H1 (cell line): ENCODE measurements around the gene HRNR. TPM values are rescaled to one million over a fixed set of nuclear protein-coding genes. Genes with fewer than 3 reads are reported as not detected.

Experiments used
- CTCF ChIA-PET: fragments of 300-600 bp; sonication (Branson Sonifier 250); formaldehyde crosslinking; loops from one replicate; lab custom pipeline; 2021; ENCODE audit not compliant: partially characterized antibody; lab: Charles Lee
- POLR2A ChIA-PET: fragments of 300-600 bp; sonication (Branson Sonifier 250); formaldehyde crosslinking; loops from one replicate; lab custom pipeline; 2021; ENCODE audit warnings: inconsistent platforms; ENCODE audit not compliant: partially characterized antibody; lab: Charles Lee
- DNase-seq, 2 experiments: peaks; one replicate each; pipeline versions ENCODE4 v3.0.0 to v3.0.0-alpha.2; 2010 to 2022; ENCODE audit warnings: low spot score in 2 of 2, low read depth in 1 of 2, mixed read lengths in 1 of 2
- FAIRE-seq: peaks from 2 replicates; lab custom pipeline; 2011; peaks lifted over from hg19 to GRCh38; lab: Jason Lieb, UNC
- H2AFZ ChIP-seq: 2 replicates; pipeline ENCODE4 v1.8.1; 2012; ENCODE audit warnings: low read length, inconsistent platforms
- H2AK5ac ChIP-seq: 2 replicates; pipeline ENCODE4 v1.6.1; 2013; ENCODE audit warnings: low read depth, low read length
- H2BK120ac ChIP-seq: replicated peaks from 2 replicates; pipeline ENCODE3; 2013; ENCODE audit warnings: low read depth, low read length, inconsistent platforms
- H2BK12ac ChIP-seq: 2 replicates; pipeline ENCODE4 v1.6.1; 2013; ENCODE audit warnings: low read depth, low read length
- H2BK15ac ChIP-seq: 2 replicates; pipeline ENCODE4 v1.6.1; 2013; ENCODE audit warnings: low read length
- H2BK20ac ChIP-seq: 2 replicates; pipeline ENCODE4 v1.6.1; 2013; ENCODE audit warnings: low read length
- H2BK5ac ChIP-seq: 2 replicates; pipeline ENCODE4 v1.6.1; 2013; ENCODE audit warnings: low read depth, low read length
- H3K14ac ChIP-seq: 2 replicates; pipeline ENCODE4 v1.6.1; 2013; ENCODE audit warnings: inconsistent platforms; ENCODE audit not compliant: insufficient read length
- H3K18ac ChIP-seq: 2 replicates; pipeline ENCODE4 v1.6.1; 2013; ENCODE audit warnings: low read length; ENCODE audit errors: extremely low read depth
- H3K23ac ChIP-seq: 2 replicates; pipeline ENCODE4 v1.6.1; 2013; ENCODE audit warnings: inconsistent platforms; ENCODE audit not compliant: insufficient read length
- H3K23me2 ChIP-seq: 2 replicates; pipeline ENCODE4 v1.6.1; 2013; ENCODE audit warnings: low read depth, low read length
- H3K27ac ChIP-seq: 2 replicates; pipeline ENCODE4 v1.6.1; 2011; ENCODE audit warnings: low read depth, low read length, inconsistent platforms
- H3K27me3 ChIP-seq, 4 experiments: replicated peaks in 1 of 4; 1 replicate in 1 of 4; 2 replicates in 3 of 4; pipeline versions ENCODE4 v1.6.1 to v1.8.1; 2011 to 2013; ENCODE audit warnings: low read length in 3 of 4, mild to moderate bottlenecking in 3 of 4, inconsistent platforms in 2 of 4, mixed read lengths in 2 of 4, moderate library complexity in 1 of 4; ENCODE audit not compliant: control insufficient read depth in 3 of 4, insufficient read depth in 3 of 4; ENCODE audit errors: extremely low read depth in 1 of 4
- H3K36me3 ChIP-seq, 4 experiments: 2 replicates each; pipeline versions ENCODE4 v1.6.1 to v1.8.1; 2011 to 2013; ENCODE audit warnings: mild to moderate bottlenecking in 4 of 4, low read length in 3 of 4, moderate library complexity in 2 of 4, control low read depth in 1 of 4, inconsistent platforms in 1 of 4; ENCODE audit not compliant: insufficient read depth in 4 of 4, control insufficient read depth in 2 of 4
- H3K4ac ChIP-seq: replicated peaks from 2 replicates; pipeline ENCODE3; 2013; ENCODE audit warnings: low read length, low read depth, mixed read lengths, inconsistent platforms; ENCODE audit not compliant: insufficient read length
- H3K4me1 ChIP-seq, 4 experiments: replicated peaks in 1 of 4; 1 replicate in 1 of 4; 2 replicates in 3 of 4; pipeline versions ENCODE4 v1.6.1 to v1.8.1; 2011 to 2013; ENCODE audit warnings: low read length in 3 of 4, inconsistent platforms in 2 of 4, mixed read lengths in 1 of 4; ENCODE audit not compliant: insufficient read depth in 4 of 4, control insufficient read depth in 3 of 4
- H3K4me2 ChIP-seq, 2 experiments: 2 replicates each; pipeline versions ENCODE4 v1.6.1 to v1.8.1; 2011 to 2013; ENCODE audit warnings: low read depth in 2 of 2, low read length in 2 of 2, control low read depth in 1 of 2, inconsistent platforms in 1 of 2, mild to moderate bottlenecking in 1 of 2; ENCODE audit not compliant: insufficient read depth in 1 of 2
- H3K4me3 ChIP-seq, 4 experiments: fragments of 200-600, 300-600 bp in 1 of 4; sonication (generic), shearing (Covaris generic), sonication (Bioruptor Twin) in 1 of 4; 2 replicates each; pipeline versions ENCODE4 v1.5.1 to v1.8.1; 2011 to 2016; ENCODE audit warnings: low read length in 4 of 4, low read depth in 3 of 4, control low read depth in 2 of 4, inconsistent platforms in 2 of 4, mild to moderate bottlenecking in 2 of 4, mixed read lengths in 1 of 4, moderate library complexity in 1 of 4; ENCODE audit not compliant: insufficient read depth in 2 of 4; ENCODE audit errors: extremely low read depth in 1 of 4
- H3K56ac ChIP-seq: replicated peaks from 2 replicates; pipeline ENCODE3; 2013; ENCODE audit warnings: low read depth, mild to moderate bottlenecking, mixed read lengths, low read length, inconsistent platforms; ENCODE audit not compliant: insufficient read length
- H3K79me1 ChIP-seq: 2 replicates; pipeline ENCODE4 v1.6.1; 2013; ENCODE audit warnings: low read depth, low read length, control low read depth
- H3K79me2 ChIP-seq, 2 experiments: 2 replicates each; pipeline versions ENCODE4 v1.6.1 to v1.8.1; 2012 to 2013; ENCODE audit warnings: low read length in 2 of 2, mild to moderate bottlenecking in 2 of 2, inconsistent platforms in 1 of 2; ENCODE audit not compliant: insufficient read depth in 2 of 2, control insufficient read depth in 1 of 2
- H3K9ac ChIP-seq, 4 experiments: replicated peaks in 1 of 4; 1 replicate in 1 of 4; 2 replicates in 3 of 4; pipeline versions ENCODE4 v1.6.1 to v1.8.1; 2011 to 2013; ENCODE audit warnings: low read depth in 3 of 4, low read length in 3 of 4, control low read depth in 2 of 4, mild to moderate bottlenecking in 2 of 4, moderate library complexity in 2 of 4, inconsistent platforms in 1 of 4; ENCODE audit errors: extremely low read depth in 1 of 4
- H3K9me3 ChIP-seq, 2 experiments: 2 replicates each; pipeline versions ENCODE4 v1.6.1 to v1.8.1; 2012 to 2013; ENCODE audit warnings: mild to moderate bottlenecking in 2 of 2, moderate library complexity in 2 of 2, control low read depth in 1 of 2, inconsistent platforms in 1 of 2, low read depth in 1 of 2, low read length in 1 of 2, mixed read lengths in 1 of 2; ENCODE audit not compliant: insufficient read depth in 2 of 2
- H4K20me1 ChIP-seq, 2 experiments: replicated peaks in 1 of 2; 2 replicates each; pipeline versions ENCODE3 to v1.8.1; 2011 to 2013; ENCODE audit warnings: inconsistent platforms in 2 of 2, low read length in 2 of 2, mild to moderate bottlenecking in 1 of 2; ENCODE audit not compliant: insufficient read depth in 2 of 2, control insufficient read depth in 1 of 2
- H4K5ac ChIP-seq: 2 replicates; pipeline ENCODE4 v1.6.1; 2013; ENCODE audit warnings: low read length, low read depth, mixed read lengths, inconsistent platforms; ENCODE audit not compliant: insufficient read length
- H4K8ac ChIP-seq: 2 replicates; pipeline ENCODE4 v1.8.0; 2013; ENCODE audit warnings: mild to moderate bottlenecking, moderate library complexity, low read length, inconsistent platforms; ENCODE audit not compliant: insufficient read depth; ENCODE audit errors: extremely low read depth
- H4K91ac ChIP-seq: replicated peaks from 2 replicates; pipeline ENCODE3; 2013; ENCODE audit warnings: low read length, mixed read lengths, inconsistent platforms; ENCODE audit not compliant: insufficient read length
- ATF3 ChIP-seq: IDR thresholded peaks from 2 replicates; pipeline ENCODE4 v1.6.1; 2011; ENCODE audit warnings: low read depth, mild to moderate bottlenecking, low read length; ENCODE audit not compliant: insufficient read depth
- CBX8 ChIP-seq: fragments of 300-800, 300-1000 bp; sonication (generic); IDR thresholded peaks from 2 replicates; pipeline ENCODE4 v1.7.1; 2016; ENCODE audit warnings: low read depth, low read length, borderline replicate concordance
- CEBPB ChIP-seq: IDR thresholded peaks from 2 replicates; pipeline ENCODE4 v1.6.1; 2012; ENCODE audit warnings: low read depth, low read length
- CHD1 ChIP-seq: IDR thresholded peaks from 2 replicates; pipeline ENCODE4 v1.6.1; 2012; ENCODE audit warnings: low read depth, low read length, improper control_type of control experiment
- EP300 ChIP-seq, 2 experiments: IDR thresholded peaks; 1 replicate in 1 of 2; 2 replicates in 1 of 2; pipeline ENCODE4 v1.6.1; 2011 to 2012; ENCODE audit warnings: low read depth in 2 of 2, low read length in 2 of 2, mild to moderate bottlenecking in 2 of 2, borderline replicate concordance in 1 of 2, inconsistent platforms in 1 of 2, moderate library complexity in 1 of 2
- EZH2 ChIP-seq: fragments of 200-600 bp; sonication (generic); IDR thresholded peaks from 2 replicates; pipeline ENCODE4 v1.7.1; 2012; ENCODE audit warnings: low read depth, mild to moderate bottlenecking, moderate library complexity, low read length, inconsistent platforms; ENCODE audit not compliant: severe bottlenecking
- RFX5 ChIP-seq: IDR thresholded peaks from 2 replicates; pipeline ENCODE4 v1.6.1; 2011; ENCODE audit warnings: low read depth, low read length, improper control_type of control experiment, borderline replicate concordance
- RNF2 ChIP-seq: fragments of 200-900, 300-1000 bp; sonication (generic); IDR thresholded peaks from 2 replicates; pipeline ENCODE4 v1.7.1; 2016; ENCODE audit warnings: borderline replicate concordance, low read depth, mild to moderate bottlenecking, antibody characterized with exemption, low read length; ENCODE audit not compliant: poor library complexity, severe bottlenecking; ENCODE audit errors: missing control alignments
- SIRT6 ChIP-seq: IDR thresholded peaks from one replicate; pipeline ENCODE4 v1.7.1; 2012; ENCODE audit warnings: low read length, inconsistent platforms
- SIX5 ChIP-seq: IDR thresholded peaks from 2 replicates; pipeline ENCODE4 v1.6.1; 2011; ENCODE audit warnings: mild to moderate bottlenecking, low read depth, low read length
- SUZ12 ChIP-seq: fragments of 200-600 bp; sonication (generic); IDR thresholded peaks from 2 replicates; pipeline ENCODE4 v1.6.1; 2012; ENCODE audit warnings: mild to moderate bottlenecking, inconsistent platforms, low read length, moderate library complexity, mixed read lengths
- USF2 ChIP-seq: IDR thresholded peaks from 2 replicates; pipeline ENCODE4 v1.6.1; 2011; ENCODE audit warnings: low read length, improper control_type of control experiment
- WGBS, 2 experiments: shearing (Covaris generic) in 1 of 2; methylation state at CpG; one replicate each; pipeline versions ENCODE4 v1.1.6 to v1.1.7; 2013 to 2015; ENCODE audit warnings: low lambda C conversion rate in 2 of 2, mixed read lengths in 2 of 2, inconsistent platforms in 1 of 2, low coverage in 1 of 2, missing lambda C conversion rate in 1 of 2; ENCODE audit not compliant: insufficient replicate concordance in 2 of 2, insufficient coverage in 1 of 2, insufficient read length in 1 of 2; ENCODE audit errors: extremely low coverage in 1 of 2, missing lambda C conversion rate in 1 of 2; 5-methylcytosine and 5-hydroxymethylcytosine counted together
- polyA plus RNA-seq, 7 experiments: library from polyadenylated mRNA; depleted of rRNA in 3 of 7; stranded (reverse) in 5 of 7; unstranded in 2 of 7; fragments of >200 nt in 5 of 7; fragments of 200-250 nt in 2 of 7; gene quantifications; 1 replicate in 5 of 7; 2 replicates in 1 of 7; 4 replicates in 1 of 7; pipeline versions ENCODE4 v1.2.1 to v1.2.3, GENCODE V29; 2011 to 2013; ENCODE audit warnings: missing spikeins in 2 of 7, mixed read lengths in 2 of 7
- total RNA-seq: library from RNA; stranded (reverse); fragmentation: NEBNext Ultra II Directional; extraction: Animal tissue kit (Norgen Biotek cat#: 25700); gene quantifications from 2 replicates; pipeline ENCODE4 v1.2.1, GENCODE V29; 2021

HRNR gene
- total and polyA plus RNA-seq, 2 of the 8 experiments (the other 6 are each of a cell fraction or from before 2014, with no cell fraction given): not detected

DNA sequence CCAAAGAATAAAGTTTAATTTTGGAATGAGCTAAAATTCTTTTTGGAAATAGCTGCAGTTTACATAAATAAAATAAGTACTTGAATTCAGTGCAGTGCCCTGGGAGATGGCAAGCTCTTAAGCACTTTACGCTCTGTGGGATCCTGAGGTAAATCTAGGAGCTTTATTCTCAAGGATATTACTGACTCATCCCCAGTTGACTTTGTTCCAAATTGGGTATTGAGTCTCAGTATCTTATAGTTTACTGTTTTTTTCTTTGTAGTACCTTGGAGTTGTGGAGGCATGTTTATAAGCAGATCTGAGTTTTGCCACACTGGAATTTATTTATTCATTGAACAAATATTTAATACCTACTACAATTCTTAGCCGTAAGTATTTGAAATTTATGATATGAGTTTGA, 27.4 kb upstream of the HRNR start:
- H2AFZ ChIP-seq: no peak overlapping the region
- no peak overlapping the region for H3K18ac ChIP-seq
- ChIA-PET CTCF (no interaction called here), POLR2A (no interaction called here)
- no peak overlapping the region for H2BK12ac ChIP-seq
- no peak overlapping the region for H2AK5ac ChIP-seq
- H3K27ac ChIP-seq: no peak overlapping the region
- DNase-seq: no peak
- H2BK5ac ChIP-seq: no peak overlapping the region
- no peak overlapping the region for H3K4ac ChIP-seq
- no peaks in the 10 kb centered on the region for H3K79me1 ChIP-seq
- no peak overlapping the region for H3K4me2 ChIP-seq
- H2BK20ac ChIP-seq: no peak overlapping the region
- H3K79me2 ChIP-seq: no peaks in the 10 kb centered on the region
- no peak overlapping the region for H3K56ac ChIP-seq
- H3K4me1 ChIP-seq: no peaks in the 10 kb centered on the region
- no peak overlapping the region for H2BK15ac ChIP-seq
- H3K27me3 ChIP-seq: no peaks in the 10 kb centered on the region
- WGBS, 2 experiments: 67% methylated on average over 2 of the region's 2 CpGs; no CpG with 5 or more reads in 1 of the 2 experiments
- H4K8ac ChIP-seq: no peak overlapping the region
- H3K9me3 ChIP-seq: peaks cover 62 to 66% of the 10 kb centered on the region in 2 experiments
- H4K5ac ChIP-seq: no peak overlapping the region
- FAIRE-seq: no peak
- H2BK120ac ChIP-seq: no peak overlapping the region
- no peak overlapping the region for H3K14ac ChIP-seq
- H3K36me3 ChIP-seq: no peaks in the 10 kb centered on the region; a peak in 1 of 8 replicates
- no peaks in the 10 kb centered on the region for H4K20me1 ChIP-seq
- no peak overlapping the region for H3K23ac ChIP-seq
- H4K91ac ChIP-seq: no peak overlapping the region
- H3K23me2 ChIP-seq: no peaks in the 10 kb centered on the region
- H3K4me3 ChIP-seq: no peak overlapping the region
- H3K9ac ChIP-seq: no peak overlapping the region
- TF ChIP-seq EZH2: no peak
- TF ChIP-seq RFX5: no peak
- TF ChIP-seq CBX8: no peak
- no peak for TF ChIP-seq RNF2
- TF ChIP-seq SIX5: no peak
- no peak for TF ChIP-seq EP300 (IDR thresholded peaks at IDR 0.05; ENCODE audit: borderline replicate concordance in 1 of 2, low read depth in 2 of 2, low read length in 2 of 2)
- TF ChIP-seq ATF3: no peak
- no peak for TF ChIP-seq SIRT6
- TF ChIP-seq SUZ12: no peak
- no peak for TF ChIP-seq USF2
- no peak for TF ChIP-seq CHD1
- no peak for TF ChIP-seq CEBPB
